Measurements from ENCODE around the gene CDIPT. TPM values are rescaled to one million over a fixed set of nuclear protein-coding genes. Genes with fewer than 3 reads are reported as not detected.

CDIPT gene
- total RNA-seq, 1 donor from 2014 or later = 63.0 TPM

Other genes starting within 250 kb of the CDIPT start
- 0.91 TPM for gene SPN, start 200.0 kb downstream of the CDIPT start, total RNA-seq
- gene QPRT, start 184.0 kb downstream of the CDIPT start, total RNA-seq = 31.8 TPM
- 0.65 TPM for gene C16orf54, start 117.2 kb downstream of the CDIPT start, total RNA-seq
- not detected for gene ZG16, start 85.0 kb downstream of the CDIPT start, total RNA-seq
- gene KIF22, start 72.5 kb downstream of the CDIPT start, total RNA-seq = 59.8 TPM
- gene MAZ, start 56.7 kb downstream of the CDIPT start, total RNA-seq = 74.0 TPM
- gene PRRT2, start 51.0 kb downstream of the CDIPT start, total RNA-seq = 3.3 TPM
- gene PAGR1, start 47.1 kb downstream of the CDIPT start, total RNA-seq = 14.7 TPM
- 45.5 TPM for gene MVP, start 42.8 kb downstream of the CDIPT start, total RNA-seq
- gene SEZ6L2, start 36.3 kb upstream of the CDIPT start, total RNA-seq = 0.70 TPM
- gene ASPHD1, start 37.3 kb upstream of the CDIPT start, total RNA-seq = not detected
- 6.6 TPM for gene KCTD13, start 63.0 kb upstream of the CDIPT start, total RNA-seq
- gene TMEM219, start 98.9 kb upstream of the CDIPT start, total RNA-seq = 70.6 TPM
- 29.7 TPM for gene TAOK2, start 110.6 kb upstream of the CDIPT start, total RNA-seq
- 19.5 TPM for gene HIRIP3, start 132.4 kb upstream of the CDIPT start, total RNA-seq
- gene INO80E, start 133.0 kb upstream of the CDIPT start, total RNA-seq = 28.0 TPM
- 0.13 TPM for gene DOC2A, start 147.8 kb upstream of the CDIPT start, total RNA-seq
- not detected for gene C16orf92, start 160.0 kb upstream of the CDIPT start, total RNA-seq
- gene TLCD3B, start 168.0 kb upstream of the CDIPT start, total RNA-seq = not detected
- gene ALDOA, start 202.5 kb upstream of the CDIPT start, total RNA-seq = 3,843 TPM
- 33.2 TPM for gene PPP4C, start 212.8 kb upstream of the CDIPT start, total RNA-seq
- gene TBX6, start 228.7 kb upstream of the CDIPT start, total RNA-seq = 1.0 TPM
- 64.1 TPM for gene YPEL3, start 233.0 kb upstream of the CDIPT start, total RNA-seq